GM12878 (cell line): ENCODE results near the gene SLC26A11.

Source experiments
- ATF7 ChIP-seq: fragments of 450-650 bp; IDR thresholded peaks from 2 replicates; pipeline ENCODE4 v1.6.1; 2016; ENCODE audit warnings: low read depth, mild to moderate bottlenecking
- CTCF ChIP-seq, 3 experiments: IDR thresholded peaks in 2 of 3; conservative IDR thresholded peaks in 1 of 3; 2 replicates each; pipeline ENCODE4 v1.5.1; 2011; ENCODE audit warnings: low read depth in 3 of 3, low read length in 3 of 3, mild to moderate bottlenecking in 3 of 3, control low read depth in 2 of 3, moderate library complexity in 2 of 3, inconsistent platforms in 1 of 3, mixed read lengths in 1 of 3; ENCODE audit not compliant: control insufficient read depth in 2 of 3, insufficient read depth in 1 of 3; ENCODE audit errors: extremely low read depth in 1 of 3
- RFX5 ChIP-seq: IDR thresholded peaks from 2 replicates; pipeline ENCODE4 v1.6.1; 2011; ENCODE audit warnings: low read depth, low read length, improper control_type of control experiment

GRCh38 chr17:80205811-80206210, 14.4 kb upstream of the SLC26A11 start:
- TF ChIP-seq CTCF (IDR thresholded peaks at IDR 0.05 in 2 of 3, conservative IDR thresholded peaks at IDR 0.05 in 1 of 3; ENCODE audit: control insufficient read depth in 2 of 3, extremely low read depth in 1 of 3, insufficient read depth in 1 of 3, low read depth in 3 of 3, low read length in 3 of 3) = no peak
- no peak for TF ChIP-seq ATF7
- TF ChIP-seq RFX5 = no peak
